ENCODE results near the gene ASS1.

Gene ASS1

GRCh38 chr9:130493476-130493875 is 48.7 kb downstream of the ASS1 start:
- no peak overlapping the region for H3K4me3 ChIP-seq (ENCODE audit: low read depth, low read length)

GRCh38 chr9:130495067-130495466 is 50.3 kb downstream of the ASS1 start:
- no peak overlapping the region for H3K4me3 ChIP-seq (ENCODE audit: low read depth, low read length)

GRCh38 chr9:130497139-130497538 is 52.4 kb downstream of the ASS1 start:
- H3K4me3 ChIP-seq (ENCODE audit: low read depth, low read length): no peak overlapping the region

- H3K4me3 ChIP-seq (ENCODE audit: low read depth, low read length): no peak overlapping the region
Measured at GRCh38 chr9:130498298-130498917, 53.6 kb downstream of the ASS1 start.

- no peak overlapping the region for H3K4me3 ChIP-seq (ENCODE audit: low read depth, low read length)
Measured at GRCh38 chr9:130498918-130499698, 54.3 kb downstream of the ASS1 start.

- no peak overlapping the region for H3K4me3 ChIP-seq (ENCODE audit: low read depth, low read length)
Measured at GRCh38 chr9:130499804-130500263, 55.1 kb downstream of the ASS1 start.

GRCh38 chr9:130500340-130501180 is 55.8 kb downstream of the ASS1 start:
- no peak overlapping the region for H3K4me3 ChIP-seq (ENCODE audit: low read depth, low read length)

- no peak overlapping the region for H3K4me3 ChIP-seq (ENCODE audit: low read depth, low read length)
Measured at GRCh38 chr9:130501639-130502038, 56.9 kb downstream of the ASS1 start.

GRCh38 chr9:130508218-130508617 is 63.5 kb downstream of the ASS1 start:
- no peak overlapping the region for H3K4me3 ChIP-seq (ENCODE audit: low read depth, low read length)

- no peak overlapping the region for H3K4me3 ChIP-seq (ENCODE audit: low read depth, low read length)
Measured at GRCh38 chr9:130512199-130512598, 67.4 kb downstream of the ASS1 start.

GRCh38 chr9:130513078-130513477 is 68.3 kb downstream of the ASS1 start:
- H3K4me3 ChIP-seq (ENCODE audit: low read depth, low read length): no peak overlapping the region

GRCh38 chr9:130518233-130518632 is 73.5 kb downstream of the ASS1 start:
- H3K4me3 ChIP-seq (ENCODE audit: low read depth, low read length): no peak overlapping the region

- no peak overlapping the region for H3K4me3 ChIP-seq (ENCODE audit: low read depth, low read length)
Measured at GRCh38 chr9:130518943-130519799, 74.4 kb downstream of the ASS1 start.

- no peak overlapping the region for H3K4me3 ChIP-seq (ENCODE audit: low read depth, low read length)
Measured at GRCh38 chr9:130519927-130520326, 75.2 kb downstream of the ASS1 start.

GRCh38 chr9:130521715-130522114 is 77.0 kb downstream of the ASS1 start:
- H3K4me3 ChIP-seq (ENCODE audit: low read depth, low read length): no peak overlapping the region

- no peak overlapping the region for H3K4me3 ChIP-seq (ENCODE audit: low read depth, low read length)
Measured at GRCh38 chr9:130522233-130522808, 77.6 kb downstream of the ASS1 start.

- H3K4me3 ChIP-seq (ENCODE audit: low read depth, low read length): no peak overlapping the region
Measured at GRCh38 chr9:130523921-130524320, 79.2 kb downstream of the ASS1 start.

GRCh38 chr9:130526193-130526853 is 81.6 kb downstream of the ASS1 start:
- H3K4me3 ChIP-seq (ENCODE audit: low read depth, low read length): no peak overlapping the region

- H3K4me3 ChIP-seq (ENCODE audit: low read depth, low read length): no peak overlapping the region
Measured at GRCh38 chr9:130526854-130527650, 82.3 kb downstream of the ASS1 start.
